HT1080 (cell line): Measurements from ENCODE around the gene ERGIC1. TPM values are rescaled to one million over a fixed set of nuclear protein-coding genes. Genes with fewer than 3 reads are reported as not detected.
"Not testable (repeated sequence)": the region's sequence is repeated elsewhere in the genome, so short reads cannot be mapped to it uniquely, and the experiment has no call there.

ENCODE experiments used
- DNase-seq: peaks from one replicate; pipeline ENCODE4 v3.0.0-alpha.2; 2015; ENCODE audit warnings: low read depth
- total RNA-seq: library from RNA; depleted of rRNA; stranded (reverse); fragments of >200 nt; shearing (Covaris generic); gene quantifications from 2 replicates; pipeline ENCODE4 v1.2.3, GENCODE V29; 2014

Gene ERGIC1
- total RNA-seq, 1 experiment from 2014 or later: 169 TPM

DNA sequence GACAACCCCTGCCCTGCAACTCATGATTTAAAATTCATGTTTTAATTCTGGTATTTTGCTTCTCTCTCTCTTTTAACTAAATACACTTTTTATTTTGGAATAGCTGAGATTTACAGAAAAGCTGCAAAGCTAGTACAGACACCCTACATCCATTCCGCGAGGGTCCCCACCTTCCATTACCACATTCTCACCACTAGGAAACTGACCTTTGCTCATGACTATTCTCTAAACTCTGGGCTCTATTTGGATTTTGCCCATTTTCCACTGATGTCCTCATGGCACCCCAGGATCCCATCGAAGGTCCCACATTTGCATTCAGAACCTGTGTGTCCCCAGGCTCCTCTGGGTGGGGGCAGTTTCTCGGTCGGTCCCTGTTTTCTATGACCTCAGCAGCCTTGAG, 11.5 kb downstream of the ERGIC1 start:
- DNase-seq: no peak

DNA sequence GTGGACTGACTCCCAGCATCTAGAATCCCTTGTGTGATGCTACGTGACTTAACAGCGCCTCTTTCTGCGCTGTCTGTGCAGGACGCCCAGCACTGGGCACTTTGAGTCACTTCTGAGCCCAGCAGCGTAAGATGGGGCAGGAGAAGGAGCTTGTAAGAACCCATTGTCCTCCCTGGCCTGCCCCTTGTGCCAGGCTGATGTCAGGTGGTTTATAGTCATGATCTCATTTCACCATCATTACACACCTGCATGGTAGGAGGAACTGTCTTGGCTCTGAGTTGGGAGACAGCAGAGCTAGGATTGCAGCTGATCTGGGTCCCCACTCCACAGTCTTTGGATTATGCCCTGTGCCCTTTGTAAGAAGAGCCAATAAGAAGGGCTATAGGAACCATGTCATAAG, 12.2 kb downstream of the ERGIC1 start:
- no peak for DNase-seq

DNA sequence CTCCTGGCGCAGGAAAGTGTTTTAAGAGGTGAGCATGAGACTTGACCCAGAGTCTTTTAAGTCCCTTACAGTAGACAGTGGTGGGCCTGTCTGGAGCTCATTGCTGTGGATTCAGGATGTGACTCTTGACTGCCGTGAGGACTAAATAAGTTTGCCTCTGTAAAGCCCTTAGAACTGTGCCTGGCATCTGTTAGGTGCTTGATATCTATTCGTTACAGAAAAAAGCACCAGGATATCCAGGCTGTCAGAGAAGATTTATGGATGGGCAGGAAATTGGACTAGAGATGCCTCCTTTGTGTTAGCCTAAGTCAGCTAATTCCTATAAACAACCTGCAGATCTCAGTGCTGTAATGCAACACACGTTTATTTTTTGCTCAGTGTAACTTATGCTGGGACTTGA, 12.6 kb downstream of the ERGIC1 start:
- DNase-seq: no peak

DNA sequence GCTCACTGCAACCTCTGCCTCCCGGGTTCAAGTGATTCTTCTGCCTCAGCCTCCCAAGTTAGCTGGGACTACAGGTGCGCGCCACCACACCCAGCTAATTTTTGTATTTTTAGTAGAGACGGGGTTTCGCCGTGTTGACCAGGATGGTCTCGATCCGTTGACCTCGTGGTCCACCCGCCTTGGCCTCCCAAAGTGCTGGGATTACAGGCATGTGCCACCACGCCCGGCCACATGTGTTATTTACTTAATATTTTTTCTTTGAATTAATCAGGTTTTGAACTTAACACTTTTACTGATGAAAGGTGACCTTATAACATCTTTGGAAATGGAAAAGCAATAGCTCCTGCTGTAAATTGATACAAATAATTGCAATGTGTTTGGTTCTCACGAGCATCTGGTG, 13.5 kb downstream of the ERGIC1 start:
- DNase-seq: not testable (repeated sequence)

DNA sequence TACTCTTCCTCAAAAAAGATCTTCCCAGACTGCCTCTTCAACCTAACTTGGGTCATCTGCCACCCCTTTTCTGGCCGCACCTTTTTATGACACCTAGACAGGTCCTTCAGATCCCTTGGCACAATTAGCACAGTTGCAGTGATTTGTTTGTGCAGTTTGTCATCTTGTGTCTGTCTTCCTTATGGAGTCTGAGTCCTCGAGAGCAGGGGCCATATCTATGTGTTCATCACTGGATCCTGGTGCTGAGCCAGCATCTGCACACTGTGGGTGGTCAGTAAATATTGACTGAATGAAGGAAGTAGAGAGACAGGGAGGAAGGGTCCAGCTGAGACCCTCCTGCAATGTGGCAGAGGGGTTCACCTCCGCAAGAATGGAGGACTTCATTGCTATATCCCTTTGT, 14.4 kb downstream of the ERGIC1 start:
- DNase-seq: no peak

DNA sequence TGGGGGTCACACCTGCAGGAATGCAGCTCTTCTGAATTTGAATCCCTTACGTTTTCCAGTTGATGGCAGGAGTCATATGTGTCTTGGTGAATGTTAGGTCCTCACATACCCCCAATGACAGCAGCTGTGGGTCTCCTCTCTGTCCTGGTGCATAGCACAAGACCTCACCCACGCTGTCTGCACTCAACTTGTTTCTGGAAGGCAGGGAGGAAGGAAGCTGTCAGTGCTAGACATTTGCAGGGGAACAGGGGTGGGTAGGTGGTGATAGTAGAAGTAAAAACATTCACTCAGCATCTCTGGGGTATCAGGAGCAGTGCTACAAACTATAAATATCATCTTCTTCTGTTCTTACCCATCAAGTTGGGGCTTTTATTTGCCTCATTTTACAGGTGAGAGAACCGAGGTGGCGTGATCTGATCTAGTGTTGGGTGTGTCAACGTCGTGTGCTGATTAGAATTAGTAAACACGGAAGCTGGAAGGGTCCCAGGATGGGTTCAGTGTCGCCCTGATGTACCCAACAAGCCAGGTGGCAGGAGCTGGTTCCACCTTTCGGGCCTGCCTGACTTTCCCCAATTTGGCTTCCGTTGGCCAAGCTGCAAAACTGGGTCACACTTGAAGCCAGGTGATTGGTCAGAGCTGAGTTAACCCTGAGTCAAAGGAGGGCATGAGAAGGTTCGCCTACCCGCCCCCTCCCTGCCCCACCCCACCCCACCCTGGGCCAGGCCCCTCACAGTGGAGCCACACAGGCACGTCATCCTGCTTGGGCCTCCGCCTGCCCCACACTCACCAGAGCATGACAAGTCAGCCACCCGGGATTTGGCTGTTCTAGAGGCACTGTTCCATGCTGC, 15.8 kb downstream of the ERGIC1 start:
- DNase-seq: no peak

DNA sequence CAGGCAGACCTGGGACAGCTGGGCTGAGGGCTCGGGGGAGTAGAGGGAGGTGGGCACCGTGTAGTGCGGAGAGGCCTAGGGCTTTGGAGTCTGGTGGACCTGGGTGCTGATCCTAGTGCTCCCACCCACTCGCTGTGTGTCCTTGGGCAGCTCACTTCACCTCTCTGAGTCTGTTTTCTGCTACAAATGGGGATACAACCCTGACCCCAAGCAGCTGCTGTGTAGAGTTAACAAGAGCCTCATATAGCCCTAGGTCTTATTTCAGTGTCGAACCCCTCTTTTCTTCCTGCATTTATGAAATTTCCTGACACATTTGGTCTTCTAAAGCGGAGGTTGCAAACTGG, 16.4 kb downstream of the ERGIC1 start:
- DNase-seq: no peak

DNA sequence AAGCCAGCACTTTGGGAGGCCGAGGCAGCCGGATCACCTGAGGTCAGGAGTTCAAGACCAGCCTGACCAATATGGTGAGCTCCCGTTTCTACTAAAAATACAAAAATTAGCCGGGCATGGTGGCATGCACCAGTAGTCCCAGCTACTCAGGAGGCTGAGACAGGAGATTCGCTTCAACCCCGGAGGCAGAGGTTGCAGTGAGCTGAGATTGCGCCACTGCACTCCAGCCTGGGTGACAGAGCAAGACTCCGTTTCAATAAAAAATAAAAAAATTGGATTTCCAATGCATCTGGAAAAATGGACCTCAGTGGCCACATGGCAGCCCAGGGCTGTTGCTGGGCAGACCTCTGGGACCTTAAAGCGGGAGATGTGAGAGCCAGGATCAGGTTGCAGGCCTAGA, 17.2 kb downstream of the ERGIC1 start:
- DNase-seq: not testable (repeated sequence)

DNA sequence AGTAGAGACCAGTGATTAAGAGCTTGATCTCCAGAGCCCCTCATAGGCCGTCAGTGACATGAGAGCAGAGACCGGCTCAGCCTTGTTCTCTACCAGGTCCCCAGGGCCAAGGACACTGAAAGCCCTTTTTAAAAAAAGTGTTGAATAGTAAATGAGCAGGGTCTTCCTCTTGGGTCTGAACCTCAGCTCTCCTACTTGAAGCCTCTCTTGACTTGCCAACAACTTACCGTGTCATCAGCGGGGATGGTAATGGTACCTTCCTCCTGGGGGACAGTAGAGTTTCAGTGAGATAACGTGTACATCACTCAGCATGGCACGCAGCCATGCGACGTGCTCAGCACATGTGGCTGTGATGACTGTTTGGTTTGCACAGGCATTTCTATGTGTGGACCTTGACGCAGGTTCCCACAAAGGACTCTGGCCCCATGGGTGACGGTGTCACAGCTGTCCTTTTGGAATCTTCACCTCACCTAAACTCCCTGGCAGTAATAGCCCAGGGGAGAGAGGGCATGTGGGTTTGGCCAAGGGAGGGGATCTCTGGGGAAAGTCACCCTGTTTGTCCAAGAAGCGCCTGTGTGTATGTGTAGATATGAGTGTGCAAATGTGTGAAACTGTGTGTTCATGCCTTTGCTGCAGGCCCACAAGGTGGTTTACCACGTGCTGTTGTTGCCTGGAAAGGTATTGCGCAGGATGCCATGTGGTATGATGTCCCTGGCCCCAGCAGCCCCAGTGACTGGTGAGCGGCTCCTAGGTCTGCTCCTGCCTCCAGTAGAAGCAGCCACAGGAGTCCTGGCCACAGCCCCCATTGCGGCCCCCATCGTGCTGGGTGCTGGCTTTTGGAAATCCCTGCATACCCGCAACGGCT, 18.7 kb downstream of the ERGIC1 start:
- no peak for DNase-seq

DNA sequence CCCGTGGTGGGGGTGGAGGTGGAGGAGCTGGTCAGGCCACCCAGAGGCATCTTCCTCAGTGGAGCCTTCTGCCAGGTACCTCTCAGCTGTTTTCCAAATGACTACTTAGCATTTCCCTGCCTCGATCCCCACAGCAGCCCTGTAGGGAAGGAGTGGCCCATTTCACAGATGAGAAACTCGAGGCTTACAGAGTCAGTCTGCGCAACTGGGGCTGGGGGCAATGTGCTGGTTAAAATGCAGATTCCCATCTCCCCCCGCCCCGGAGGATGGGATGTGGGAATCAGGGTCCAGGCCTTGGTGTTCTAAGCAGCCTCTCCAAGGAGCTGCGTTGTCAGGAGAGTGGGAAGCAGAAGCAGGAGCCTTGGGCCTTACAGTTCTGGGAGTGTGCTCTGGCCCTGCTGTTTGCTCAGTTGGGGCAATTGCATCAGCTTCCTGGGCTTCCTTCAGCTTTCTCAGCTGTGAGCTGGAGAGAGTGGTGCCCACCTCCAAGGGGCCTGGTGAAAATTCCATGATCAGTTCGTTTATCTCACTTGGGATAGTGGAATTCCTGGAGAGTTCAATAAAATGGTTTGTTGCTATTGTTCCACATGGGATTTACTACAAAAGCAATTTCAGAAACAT, 19.4 kb downstream of the ERGIC1 start:
- DNase-seq: no peak

DNA sequence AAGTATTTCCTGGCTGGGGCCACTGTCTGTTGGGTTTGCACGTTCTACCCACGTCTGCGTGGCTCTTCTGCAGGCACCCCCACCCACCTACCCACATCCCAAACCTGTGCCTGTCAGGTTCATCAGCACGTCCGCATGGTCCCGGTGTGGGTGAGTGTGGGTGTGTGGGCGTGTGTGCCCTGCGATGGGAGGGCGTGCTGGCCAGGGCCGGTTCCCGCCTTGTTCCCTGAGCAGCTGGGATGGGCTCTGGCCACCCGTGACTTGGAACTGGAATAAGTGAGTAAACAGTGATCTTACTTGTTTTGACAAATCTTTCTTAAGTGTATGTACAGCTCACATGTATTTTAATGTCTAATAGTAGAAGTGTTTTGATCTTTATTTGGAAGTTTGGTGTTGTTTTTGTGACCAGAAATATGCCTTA, 20.4 kb downstream of the ERGIC1 start:
- no peak for DNase-seq

DNA sequence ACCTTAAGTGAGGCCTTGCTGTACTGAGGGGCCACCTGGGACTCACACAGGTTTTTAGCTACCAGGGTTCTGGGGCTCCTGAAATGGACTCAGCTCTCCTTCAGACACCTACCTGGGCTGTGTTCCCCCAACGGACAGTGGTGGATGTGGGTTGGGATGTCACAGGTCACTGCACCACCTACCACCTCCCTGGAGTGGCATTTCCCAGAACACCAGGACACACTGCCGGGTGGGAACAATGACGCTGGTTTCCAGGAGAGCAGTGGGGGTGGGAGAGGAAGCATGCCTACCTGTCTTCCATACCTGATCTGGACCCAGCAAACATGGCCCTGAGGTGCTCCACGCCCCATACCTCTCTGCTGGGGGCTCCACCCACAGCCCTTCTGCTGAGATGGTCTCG, 20.9 kb downstream of the ERGIC1 start:
- DNase-seq: no peak

DNA sequence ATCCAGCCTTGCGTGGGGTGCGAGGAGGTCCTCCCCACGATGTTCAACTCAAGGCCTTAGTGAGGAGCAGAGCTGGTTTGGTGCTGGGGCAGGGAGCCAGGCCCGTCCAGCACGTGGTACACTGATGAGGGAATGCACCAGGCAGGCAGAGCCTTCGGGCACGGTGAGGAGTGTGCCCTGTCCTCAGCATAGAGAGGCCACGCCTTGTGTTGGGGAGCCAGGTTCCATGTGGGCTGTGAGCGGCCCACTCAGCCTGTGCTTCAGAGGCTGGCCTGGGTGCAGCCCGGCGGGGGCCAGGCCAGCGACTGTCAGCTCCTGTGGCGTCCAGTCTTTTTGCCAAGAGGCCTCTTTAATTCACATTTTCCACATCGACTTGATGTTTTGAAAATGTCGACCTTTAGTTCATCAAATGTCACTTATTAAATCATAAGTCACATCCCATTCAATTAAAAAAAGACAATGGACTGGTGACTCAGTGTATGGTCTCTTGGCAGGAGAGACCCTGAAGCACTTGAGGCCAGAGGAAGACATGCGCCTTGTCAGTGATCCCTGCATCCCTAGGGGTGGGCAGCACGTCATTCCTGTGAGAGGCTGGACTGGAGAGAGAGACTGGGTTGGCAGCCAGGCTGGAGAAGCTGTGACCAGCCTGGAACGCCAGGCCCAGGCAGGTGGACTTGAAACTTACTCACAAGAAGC, 21.7 kb downstream of the ERGIC1 start:
- no peak for DNase-seq

DNA sequence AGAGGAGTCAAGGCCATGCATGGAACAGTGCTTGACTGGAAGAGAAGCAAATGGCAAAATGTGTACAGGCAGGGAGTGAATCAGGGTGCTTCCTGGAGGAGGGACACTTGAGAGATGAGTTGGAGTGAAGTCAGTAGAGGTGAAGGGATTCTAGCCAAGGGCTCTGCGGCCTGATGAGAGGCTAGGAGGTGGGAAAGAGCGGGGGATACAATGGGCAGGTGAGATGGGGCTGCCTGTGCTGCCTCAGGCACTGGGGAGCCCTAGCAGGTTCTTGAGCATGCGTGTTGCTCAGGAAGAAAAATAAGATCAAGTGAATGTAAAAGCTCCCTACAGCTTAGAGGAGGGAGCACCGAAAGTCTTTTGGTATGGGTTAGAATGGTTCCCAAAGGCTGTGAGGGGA, 22.3 kb downstream of the ERGIC1 start:
- no peak for DNase-seq

DNA sequence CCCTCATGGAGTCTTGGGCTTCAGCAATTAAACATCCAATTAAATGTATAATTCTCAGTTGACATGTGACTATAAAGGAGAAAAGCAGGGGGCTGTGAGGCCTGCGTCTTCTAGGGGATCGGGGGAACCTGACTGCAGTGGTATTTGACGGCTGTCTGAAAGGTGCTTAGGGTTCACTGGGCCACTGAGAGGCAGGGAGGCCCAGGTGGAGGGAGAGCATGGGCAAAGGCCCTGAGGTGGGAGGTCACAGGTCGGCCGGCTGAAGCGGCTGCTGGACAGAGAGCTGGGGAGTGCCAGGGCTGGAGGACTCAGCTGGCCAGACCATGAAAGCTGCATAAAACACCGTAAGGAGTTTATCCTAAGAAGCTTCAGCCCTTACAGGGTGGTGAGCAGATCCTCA, 23.9 kb downstream of the ERGIC1 start:
- no peak for DNase-seq

DNA sequence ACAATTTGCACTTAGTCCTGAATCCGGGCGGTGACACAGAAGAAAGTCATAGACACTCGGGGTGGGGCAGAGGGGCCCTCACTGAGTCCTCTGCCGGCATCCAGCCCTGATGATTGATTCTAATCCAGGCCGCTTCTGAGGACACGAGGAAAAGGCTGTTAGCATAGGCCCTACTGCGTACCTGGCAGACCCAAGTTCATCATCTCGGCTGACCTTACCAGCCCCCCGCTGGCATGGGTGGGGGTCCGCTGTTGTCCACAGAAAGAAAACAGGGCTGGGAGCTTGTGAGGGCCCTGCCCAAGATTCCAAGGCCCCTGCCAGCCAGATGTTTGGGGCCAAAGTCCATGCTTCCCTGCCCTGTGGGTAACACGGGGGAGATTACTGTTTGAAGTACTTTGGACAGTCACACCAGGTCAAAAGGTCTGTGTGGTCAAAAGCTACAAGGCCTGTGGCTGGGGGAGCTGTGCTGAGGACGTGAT, 24.5 kb downstream of the ERGIC1 start:
- DNase-seq: no peak

DNA sequence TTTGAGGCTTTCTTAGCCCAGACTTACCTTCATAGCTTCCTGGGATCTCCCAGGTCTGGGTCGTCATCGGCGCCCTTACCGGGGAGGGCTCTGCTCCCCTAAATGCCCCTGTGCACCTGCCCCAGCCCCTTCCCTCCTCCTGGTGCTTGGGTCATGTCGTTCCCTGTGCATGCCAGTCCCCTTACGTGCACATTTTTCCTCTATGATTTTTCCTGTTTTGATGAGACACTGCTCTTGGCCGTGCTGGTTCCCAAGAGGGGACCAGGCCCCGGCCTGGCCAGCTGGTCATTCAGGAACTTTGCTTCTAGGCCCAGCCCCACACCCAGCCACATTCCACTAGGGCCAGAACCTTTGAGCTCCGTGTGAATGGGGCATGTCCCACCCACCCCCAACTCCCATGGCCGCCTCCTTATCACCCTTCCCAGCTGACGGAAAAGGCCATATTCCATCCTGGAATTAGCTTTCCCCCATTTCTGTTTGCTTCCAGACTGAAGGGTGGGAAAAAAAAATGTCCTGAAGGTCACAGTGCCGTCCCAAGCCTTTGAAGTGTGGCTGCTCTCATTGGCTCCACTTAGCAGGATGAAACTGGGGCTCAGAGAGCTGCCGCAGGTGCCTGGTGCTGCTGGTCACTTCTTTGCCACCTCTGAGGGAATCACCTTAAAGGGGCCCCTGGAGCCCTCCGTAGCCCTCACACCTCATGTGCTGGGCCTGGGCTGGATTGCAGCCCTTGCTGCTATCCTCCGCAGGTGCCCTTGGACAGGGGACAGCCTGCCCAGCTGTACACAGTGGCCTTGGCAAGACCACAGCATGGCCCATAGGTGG, 25.1 kb downstream of the ERGIC1 start:
- DNase-seq: no peak

DNA sequence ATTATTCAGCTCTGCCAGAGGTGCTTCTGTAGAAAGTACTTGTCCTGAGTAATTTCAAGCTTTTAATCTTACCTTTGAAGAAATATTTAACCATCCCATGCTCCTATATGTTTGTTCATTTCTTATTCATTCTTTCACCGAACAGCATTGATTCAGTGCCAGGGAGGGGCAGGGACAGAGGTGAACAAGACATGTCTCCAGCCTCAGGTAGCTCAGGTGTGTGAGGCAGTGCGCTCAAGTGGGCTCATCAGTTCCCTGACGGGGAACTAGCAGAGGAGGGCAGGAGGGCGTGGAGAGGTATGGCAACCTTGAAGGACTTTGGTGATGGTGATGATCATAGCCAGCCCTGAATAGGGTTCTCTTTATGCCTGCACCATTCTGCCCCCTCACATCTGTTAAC, 25.9 kb downstream of the ERGIC1 start:
- no peak for DNase-seq

DNA sequence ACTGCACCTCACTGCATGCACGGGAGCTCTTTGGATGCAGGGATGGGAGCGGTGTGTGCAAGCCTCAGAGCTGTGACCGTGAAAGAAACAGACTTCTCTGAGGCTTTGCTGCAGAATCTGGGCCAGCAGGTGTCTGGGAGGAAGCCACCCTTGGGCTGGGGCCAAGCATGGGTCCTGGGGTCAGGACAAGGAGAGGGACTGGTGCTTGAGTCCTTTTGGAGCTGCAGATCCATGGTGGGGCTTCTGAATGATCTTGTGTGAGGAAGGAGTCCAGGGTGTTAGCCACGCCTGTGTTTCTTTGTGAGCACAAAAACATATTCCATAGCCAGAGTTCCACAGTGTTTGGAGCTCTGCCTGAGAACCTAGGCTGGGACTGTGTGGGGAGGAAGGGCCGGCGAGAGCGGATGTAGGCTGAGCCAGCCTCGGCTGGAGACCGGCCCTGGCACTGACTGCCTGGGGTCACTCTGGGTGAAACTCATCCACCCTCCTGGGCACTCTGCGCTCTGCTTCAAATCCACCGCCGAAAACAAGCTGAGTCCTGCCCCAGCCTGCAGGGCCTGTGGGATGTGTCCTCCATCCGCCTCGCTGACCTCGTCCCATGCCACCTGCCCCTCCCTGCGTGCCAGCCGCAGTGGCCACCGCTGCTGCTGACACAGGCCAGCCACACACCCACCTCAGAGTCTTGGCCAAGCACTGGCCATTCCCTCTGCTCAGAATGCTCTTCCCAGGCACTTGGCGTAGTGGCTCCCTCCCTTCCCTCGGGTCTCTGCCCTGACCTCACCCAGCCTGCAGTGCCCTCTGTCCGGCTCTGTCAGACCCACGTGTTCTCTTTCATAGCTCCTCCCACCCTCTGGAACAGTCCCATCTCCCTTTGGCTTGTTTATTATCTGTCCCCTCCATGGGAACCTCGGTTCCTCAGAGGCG, 26.7 kb downstream of the ERGIC1 start:
- DNase-seq: no peak
